H54 (cell line): ENCODE results near the gene TRAM1L1.

Source experiments
- DNase-seq: peaks from one replicate; pipeline ENCODE4 v3.0.0; 2011; ENCODE audit warnings: low spot score, mixed read lengths; ENCODE audit not compliant: insufficient read length
- FAIRE-seq: peaks from 3 replicates; lab custom pipeline; 2011; peaks lifted over from hg19 to GRCh38; lab: Jason Lieb, UNC
- POLR2A ChIP-seq: IDR thresholded peaks from 2 replicates; pipeline ENCODE4 v1.6.1; 2011; ENCODE audit warnings: low read depth, mild to moderate bottlenecking, low read length

Gene TRAM1L1

GRCh38 chr4:117084866-117085701 lies at the start of gene TRAM1L1:
TRAM1L1 (minus strand) TSS chr4:117085576; CDS start chr4:117085393, 183 bp downstream.
- no peak for TF ChIP-seq POLR2A
- FAIRE-seq (no peak), DNase-seq (no peak)

GRCh38 chr4:117134386-117134785 lies 49.0 kb upstream of the TRAM1L1 start:
- FAIRE-seq (peak; percentile 66), DNase-seq (peak; percentile 1)
- TF ChIP-seq POLR2A = no peak

GRCh38 chr4:117096886-117097285 lies 11.5 kb upstream of the TRAM1L1 start:
- no peak for TF ChIP-seq POLR2A
- DNase-seq (no peak), FAIRE-seq (no peak)

GRCh38 chr4:117096462-117096861 lies 11.1 kb upstream of the TRAM1L1 start:
- FAIRE-seq = no peak
- no peak for TF ChIP-seq POLR2A
- DNase-seq = no peak

GRCh38 chr4:117093571-117093970 lies 8.2 kb upstream of the TRAM1L1 start:
- FAIRE-seq (no peak), DNase-seq (no peak)
- no peak for TF ChIP-seq POLR2A

- FAIRE-seq (no peak), DNase-seq (no peak)
- TF ChIP-seq POLR2A = no peak
These were observed 7.6 kb downstream of the TRAM1L1 start for GRCh38 chr4:117077760-117078159.

GRCh38 chr4:117068120-117068519 lies 17.3 kb downstream of the TRAM1L1 start:
- FAIRE-seq (no peak), DNase-seq (no peak)
- no peak for TF ChIP-seq POLR2A

GRCh38 chr4:117063961-117064696 lies 21.2 kb downstream of the TRAM1L1 start:
- no peak for FAIRE-seq
- TF ChIP-seq POLR2A = no peak
- peak; percentile 1 for DNase-seq

GRCh38 chr4:117042962-117043361 lies 42.4 kb downstream of the TRAM1L1 start:
- TF ChIP-seq POLR2A = no peak
- no peak for FAIRE-seq
- DNase-seq = no peak
